ENCODE measurements around the gene GABBR2. TPM values are rescaled to one million over a fixed set of nuclear protein-coding genes. Genes with fewer than 3 reads are reported as not detected.

The GABBR2 gene
- total and polyA plus RNA-seq, 9 of the 15 experiments (the other 6 are each of a cell fraction or from before 2014, with no cell fraction given) = 0.15 to 1.9 (median 0.32) TPM

- TF ChIP-seq RCOR1 (IDR thresholded peaks at IDR 0.05; ENCODE audit: borderline replicate concordance in 1 of 2, low read depth in 2 of 2, low read length in 2 of 2) (peak; percentile 37 to 94; a peak in 2 of 4 replicates), NRF1 (conservative IDR thresholded peaks at IDR 0.05 in 1 of 2, IDR thresholded peaks at IDR 0.05 in 1 of 2) (peak in 1 of 2 experiments; percentile 6; a peak in 1 of 4 replicates), ZNF740 (CRISPR knock-in tag; IDR thresholded peaks at IDR 0.05) (no peak), ZNF740 (tag; IDR thresholded peaks at IDR 0.05) (no peak), ZNF518B (CRISPR knock-in tag; IDR thresholded peaks at IDR 0.05) (no peak), ZBTB12 (CRISPR knock-in tag; IDR thresholded peaks at IDR 0.05) (0 out of 2 replicates have a peak, but pooled peaks have one; percentile 20), HOMEZ (CRISPR knock-in tag; IDR thresholded peaks at IDR 0.05) (0 out of 2 replicates have a peak, but pooled peaks have one; percentile 51), CHAMP1 (IDR thresholded peaks at IDR 0.05) (peak; percentile 56; the same call in 1 of the 2 replicates), ZNF384 (IDR thresholded peaks at IDR 0.05; ENCODE audit: low read depth, low read length) (no peak), JUND (IDR thresholded peaks at IDR 0.05; ENCODE audit: borderline replicate concordance, low read depth, low read length) (peak; percentile 74; the same call in 1 of the 2 replicates), JUND (tag; IDR thresholded peaks at IDR 0.05; ENCODE audit: borderline replicate concordance, low read depth, low read length) (peak; percentile 50; the same call in 1 of the 3 replicates), PML (IDR thresholded peaks at IDR 0.05; ENCODE audit: low read length) (no peak), CC2D1A (IDR thresholded peaks at IDR 0.05) (no peak; the same call in 1 of the 2 replicates), KAT2B (IDR thresholded peaks at IDR 0.05; ENCODE audit: low read depth, low read length) (no peak)
Measured at GRCh38 chr9:98341157-98342097, 367.3 kb downstream of the GABBR2 start (continued).

Measured in K562 (cell line).